HL-60 (cell line): ENCODE data around the gene PCDHGA12.
A peak's percentile ranks its signal among the peaks of the same experiment; 100 is the strongest.
"Not testable (repeated sequence)": the region's sequence is repeated elsewhere in the genome, so short reads cannot be mapped to it uniquely, and the experiment has no call there.

Experiments used
- DNase-seq, 2 experiments: peaks; one replicate each; pipeline ENCODE4 v3.0.0-alpha.2; 2010 to 2020; ENCODE audit warnings: low read depth in 1 of 2, low spot score in 1 of 2
- H3K27ac ChIP-seq: fragments of 250-450 bp; sonication (Bioruptor Pico); replicated peaks from 2 replicates; pipeline ENCODE4 v1.5.1; 2020; ENCODE audit warnings: mild to moderate bottlenecking, moderate library complexity
- H3K27me3 ChIP-seq: fragments of 250-450 bp; sonication (Bioruptor Pico); 2 replicates; pipeline ENCODE4 v1.5.1; 2021; ENCODE audit warnings: mild to moderate bottlenecking, moderate library complexity; ENCODE audit not compliant: insufficient read depth, poor library complexity, severe bottlenecking
- H3K4me3 ChIP-seq: replicated peaks from 2 replicates; pipeline ENCODE4 v1.5.1; 2011; ENCODE audit warnings: mild to moderate bottlenecking, control low read depth, low read length; ENCODE audit not compliant: insufficient read depth
- CTCF ChIP-seq: IDR thresholded peaks from one replicate; pipeline ENCODE4 v1.5.1; 2011; ENCODE audit warnings: low read length, control low read depth, inconsistent platforms; ENCODE audit not compliant: insufficient read depth
- GABPA ChIP-seq: IDR thresholded peaks from 2 replicates; pipeline ENCODE4 v1.6.1; 2012; ENCODE audit warnings: low read depth
- POLR2AphosphoS5 ChIP-seq: IDR thresholded peaks from 2 replicates; pipeline ENCODE4 v1.6.1; 2012; ENCODE audit warnings: low read depth
- REST ChIP-seq: IDR thresholded peaks from 2 replicates; pipeline ENCODE4 v1.6.1; 2012; ENCODE audit warnings: low read depth; ENCODE audit not compliant: insufficient replicate concordance
- SPI1 ChIP-seq: IDR thresholded peaks from 2 replicates; pipeline ENCODE4 v1.6.1; 2012; ENCODE audit warnings: low read depth, mild to moderate bottlenecking, borderline replicate concordance

The PCDHGA12 gene

GRCh38 chr5:141411575-141411974, 18.7 kb upstream of the PCDHGA12 start:
- Histone ChIP-seq H3K4me3 (no peak overlapping the region), H3K27me3 (peaks cover 3% of the 10 kb centered on the region), H3K27ac (no peak overlapping the region)
- no peak for DNase-seq
- TF ChIP-seq REST (no peak), SPI1 (no peak), GABPA (no peak), CTCF (no peak), POLR2AphosphoS5 (no peak)

GRCh38 chr5:141412854-141413539, 17.3 kb upstream of the PCDHGA12 start, which contains the start of gene PCDHGA10:
Gene PCDHGA10, plus strand, starts transcription at chr5:141412987. Its CDS starts 189 bp downstream, at chr5:141413176.
- peaks cover 3% of the 10 kb centered on the region for H3K27me3 ChIP-seq
- peak; percentile 48 to 79 for DNase-seq
- TF ChIP-seq REST = no peak
- TF ChIP-seq SPI1 = no peak
- TF ChIP-seq CTCF = peak; percentile 51
- no peak for TF ChIP-seq GABPA
- H3K27ac ChIP-seq = no peak within 1 kb of the TSS
- peak within 1 kb of the TSS; percentile 68 for H3K4me3 ChIP-seq

GRCh38 chr5:141413540-141414069, 16.7 kb upstream of the PCDHGA12 start:
- Histone ChIP-seq H3K4me3 (peak overlapping the region; percentile 68), H3K27me3 (peaks cover 5% of the 10 kb centered on the region), H3K27ac (no peak overlapping the region)
- peak in 1 of 2 experiments; percentile 21 for DNase-seq
- TF ChIP-seq CTCF = no peak
- TF ChIP-seq REST = no peak
- no peak for TF ChIP-seq SPI1

GRCh38 chr5:141414548-141415274, 15.6 kb upstream of the PCDHGA12 start:
- H3K27me3 ChIP-seq, H3K4me3 ChIP-seq, DNase-seq, H3K27ac ChIP-seq: not testable (repeated sequence)

GRCh38 chr5:141415275-141415618, 15.1 kb upstream of the PCDHGA12 start:
- not testable (repeated sequence) for H3K27me3 ChIP-seq, H3K4me3 ChIP-seq, DNase-seq

More at GRCh38 chr5:141415275-141415618, 15.1 kb upstream of the PCDHGA12 start:
- H3K27ac ChIP-seq = not testable (repeated sequence)
